HepG2 (cell line): Measurements from ENCODE around the gene WNK4. TPM values are rescaled to one million over a fixed set of nuclear protein-coding genes. Genes with fewer than 3 reads are reported as not detected.
A peak's percentile ranks its signal among the peaks of the same experiment; 100 is the strongest.

ENCODE experiments used
- ARID3A ChIP-seq: IDR thresholded peaks from 2 replicates; pipeline ENCODE4 v1.6.1; 2012; ENCODE audit warnings: low read depth, low read length, improper control_type of control experiment
- BATF2 ChIP-seq: sonication (generic); formaldehyde crosslinking; IDR thresholded peaks from 2 replicates; pipeline ENCODE4 v1.8.0; 2022; ENCODE audit warnings: mild to moderate bottlenecking, missing genetic modification reagents, moderate library complexity
- CBFB ChIP-seq: sonication (generic); formaldehyde crosslinking; IDR thresholded peaks from 2 replicates; pipeline ENCODE4 v1.4.0; 2020; ENCODE audit warnings: missing genetic modification reagents
- CSRNP1 ChIP-seq: sonication (generic); formaldehyde crosslinking; IDR thresholded peaks from 2 replicates; pipeline ENCODE4 v1.8.1; 2023; ENCODE audit warnings: mild to moderate bottlenecking, missing genetic modification reagents
- HCFC1 ChIP-seq: fragments of 150-350 bp; IDR thresholded peaks from 2 replicates; pipeline ENCODE4 v1.6.1; 2014; ENCODE audit warnings: low read depth, low read length
- KDM2A ChIP-seq: sonication (generic); formaldehyde crosslinking; IDR thresholded peaks from 2 replicates; pipeline ENCODE4 v1.4.0; 2020; ENCODE audit warnings: low read depth, missing genetic modification reagents, borderline replicate concordance
- MXD3 ChIP-seq: IDR thresholded peaks from 2 replicates; pipeline ENCODE4 v1.6.1; 2016; ENCODE audit warnings: mild to moderate bottlenecking, missing biosample characterization, missing genetic modification reagents
- NRL ChIP-seq: sonication (generic); formaldehyde crosslinking; IDR thresholded peaks from 2 replicates; pipeline ENCODE4 v1.5.0; 2020; ENCODE audit warnings: missing genetic modification reagents, mild to moderate bottlenecking, moderate library complexity, borderline replicate concordance
- RFXANK ChIP-seq: IDR thresholded peaks from 2 replicates; pipeline ENCODE4 v1.6.1; 2016
- SAFB2 ChIP-seq: sonication (generic); formaldehyde crosslinking; IDR thresholded peaks from 2 replicates; pipeline ENCODE4 v1.5.1; 2020; ENCODE audit warnings: missing genetic modification reagents, low read depth, mild to moderate bottlenecking, borderline replicate concordance
- SMAD3 ChIP-seq: sonication (generic); formaldehyde crosslinking; IDR thresholded peaks from 2 replicates; pipeline ENCODE4 v1.4.0; 2020; ENCODE audit warnings: missing genetic modification reagents
- SP4 ChIP-seq: sonication (generic); formaldehyde crosslinking; IDR thresholded peaks from 2 replicates; pipeline ENCODE4 v1.8.1; 2023; ENCODE audit warnings: mild to moderate bottlenecking, missing genetic modification reagents
- ZMYM2 ChIP-seq: sonication (generic); formaldehyde crosslinking; IDR thresholded peaks from 2 replicates; pipeline ENCODE4 v1.8.0; 2022; ENCODE audit warnings: mild to moderate bottlenecking, missing genetic modification reagents
- ZNF503 ChIP-seq: sonication (generic); formaldehyde crosslinking; IDR thresholded peaks from 2 replicates; pipeline ENCODE4 v1.4.0; 2020; ENCODE audit warnings: missing genetic modification reagents
- ZNF629 ChIP-seq: sonication (generic); formaldehyde crosslinking; conservative IDR thresholded peaks from 2 replicates; pipeline ENCODE4 v1.5.0; 2020; ENCODE audit warnings: missing genetic modification reagents
- polyA plus RNA-seq, 8 experiments: library from polyadenylated mRNA; depleted of rRNA in 3 of 8; stranded (reverse) in 7 of 8; unstranded in 1 of 8; fragments of >200 nt; fragmentation: Illumina TruSeq in 4 of 8; extraction: Trizol in 4 of 8; gene quantifications; 2 replicates each; pipeline versions ENCODE4 v1.2.1 to v1.2.3, GENCODE V29; 2011 to 2016; ENCODE audit warnings: low read depth in 4 of 8, missing spikeins in 1 of 8, mixed read lengths in 1 of 8; ENCODE audit not compliant: insufficient read depth in 1 of 8
- total RNA-seq, 5 experiments: library from RNA; depleted of rRNA; stranded (reverse); fragments of >200 nt; fragmentation: Illumina TruSeq; extraction: Trizol; gene quantifications; 2 replicates each; pipeline ENCODE4 v1.2.3, GENCODE V29; 2016; ENCODE audit warnings: low read depth in 1 of 5
- TF ChIP-seq, protein P1 (sequence below): IDR thresholded peaks from 2 replicates; pipeline ENCODE4 v1.6.1; 2016; ENCODE audit warnings: missing compliant biosample characterization, missing genetic modification reagents, borderline replicate concordance
- TF ChIP-seq, protein P2 (sequence below): sonication (generic); formaldehyde crosslinking; IDR thresholded peaks from 2 replicates; pipeline ENCODE4 v1.4.0; 2020; ENCODE audit warnings: missing genetic modification reagents, borderline replicate concordance

The WNK4 gene
- total and polyA plus RNA-seq, 2 of the 13 experiments (the other 11 are each of a cell fraction or from before 2014, with no cell fraction given): 2.7 to 13.7 TPM

GRCh38 chr17:42744283-42744805, 36.1 kb upstream of the WNK4 start (continued):
- no peak for TF ChIP-seq ARID3A
- no peak for TF ChIP-seq CSRNP1 (CRISPR knock-in tag)
- TF ChIP-seq BATF2 (CRISPR knock-in tag): no peak
- no peak for TF ChIP-seq HCFC1
- TF ChIP-seq NRL (CRISPR knock-in tag): no peak
- no peak for TF ChIP-seq CBFB
- TF ChIP-seq SP4 (CRISPR knock-in tag): no peak
- TF ChIP-seq ZNF629: 0 out of 2 replicates have a peak, but pooled peaks have one; percentile 23
- TF ChIP-seq SMAD3 (CRISPR knock-in tag): peak; percentile 56; the same call in 1 of the 2 replicates
- peak; percentile 21; the same call in 1 of the 2 replicates for TF ChIP-seq KDM2A
- no peak for TF ChIP-seq ZNF503 (CRISPR knock-in tag)
- TF ChIP-seq, protein P1, sequence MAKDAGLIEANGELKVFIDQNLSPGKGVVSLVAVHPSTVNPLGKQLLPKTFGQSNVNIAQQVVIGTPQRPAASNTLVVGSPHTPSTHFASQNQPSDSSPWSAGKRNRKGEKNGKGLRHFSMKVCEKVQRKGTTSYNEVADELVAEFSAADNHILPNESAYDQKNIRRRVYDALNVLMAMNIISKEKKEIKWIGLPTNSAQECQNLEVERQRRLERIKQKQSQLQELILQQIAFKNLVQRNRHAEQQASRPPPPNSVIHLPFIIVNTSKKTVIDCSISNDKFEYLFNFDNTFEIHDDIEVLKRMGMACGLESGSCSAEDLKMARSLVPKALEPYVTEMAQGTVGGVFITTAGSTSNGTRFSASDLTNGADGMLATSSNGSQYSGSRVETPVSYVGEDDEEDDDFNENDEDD: peak; percentile 18; the same call in 1 of the 2 replicates
- TF ChIP-seq, protein P2, sequence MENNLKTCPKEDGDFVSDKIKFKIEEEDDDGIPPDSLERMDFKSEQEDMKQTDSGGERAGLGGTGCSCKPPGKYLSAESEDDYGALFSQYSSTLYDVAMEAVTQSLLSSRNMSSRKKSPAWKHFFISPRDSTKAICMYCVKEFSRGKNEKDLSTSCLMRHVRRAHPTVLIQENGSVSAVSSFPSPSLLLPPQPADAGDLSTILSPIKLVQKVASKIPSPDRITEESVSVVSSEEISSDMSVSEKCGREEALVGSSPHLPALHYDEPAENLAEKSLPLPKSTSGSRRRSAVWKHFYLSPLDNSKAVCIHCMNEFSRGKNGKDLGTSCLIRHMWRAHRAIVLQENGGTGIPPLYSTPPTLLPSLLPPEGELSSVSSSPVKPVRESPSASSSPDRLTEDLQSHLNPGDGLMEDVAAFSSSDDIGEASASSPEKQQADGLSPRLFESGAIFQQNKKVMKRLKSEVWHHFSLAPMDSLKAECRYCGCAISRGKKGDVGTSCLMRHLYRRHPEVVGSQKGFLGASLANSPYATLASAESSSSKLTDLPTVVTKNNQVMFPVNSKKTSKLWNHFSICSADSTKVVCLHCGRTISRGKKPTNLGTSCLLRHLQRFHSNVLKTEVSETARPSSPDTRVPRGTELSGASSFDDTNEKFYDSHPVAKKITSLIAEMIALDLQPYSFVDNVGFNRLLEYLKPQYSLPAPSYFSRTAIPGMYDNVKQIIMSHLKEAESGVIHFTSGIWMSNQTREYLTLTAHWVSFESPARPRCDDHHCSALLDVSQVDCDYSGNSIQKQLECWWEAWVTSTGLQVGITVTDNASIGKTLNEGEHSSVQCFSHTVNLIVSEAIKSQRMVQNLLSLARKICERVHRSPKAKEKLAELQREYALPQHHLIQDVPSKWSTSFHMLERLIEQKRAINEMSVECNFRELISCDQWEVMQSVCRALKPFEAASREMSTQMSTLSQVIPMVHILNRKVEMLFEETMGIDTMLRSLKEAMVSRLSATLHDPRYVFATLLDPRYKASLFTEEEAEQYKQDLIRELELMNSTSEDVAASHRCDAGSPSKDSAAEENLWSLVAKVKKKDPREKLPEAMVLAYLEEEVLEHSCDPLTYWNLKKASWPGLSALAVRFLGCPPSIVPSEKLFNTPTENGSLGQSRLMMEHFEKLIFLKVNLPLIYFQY (CRISPR knock-in tag): no peak
- peak; percentile 73 for TF ChIP-seq MXD3
- no peak for TF ChIP-seq ZMYM2 (CRISPR knock-in tag)
- TF ChIP-seq SAFB2 (CRISPR knock-in tag): no peak
- TF ChIP-seq RFXANK (CRISPR knock-in tag): no peak
